ENCODE results near the gene N4BP3.
"Not testable (repeated sequence)": the region's sequence is repeated elsewhere in the genome, so short reads cannot be mapped to it uniquely, and the experiment has no call there.

Gene N4BP3

GRCh38 chr5:178123094-178123965 is 10.0 kb downstream of the N4BP3 start:
- no peak for DNase-seq (ENCODE audit: low spot score)

GRCh38 chr5:178123966-178124925 is 10.9 kb downstream of the N4BP3 start:
- DNase-seq (ENCODE audit: low spot score) = no peak

GRCh38 chr5:178125253-178125906 is 12.0 kb downstream of the N4BP3 start:
- DNase-seq (ENCODE audit: low spot score) = no peak

GRCh38 chr5:178126556-178126955 is 13.2 kb downstream of the N4BP3 start:
- DNase-seq (ENCODE audit: low spot score) = no peak

- DNase-seq (ENCODE audit: low spot score) = peak; percentile 52
Measured at GRCh38 chr5:178127300-178128009, 14.1 kb downstream of the N4BP3 start.

- DNase-seq (ENCODE audit: low spot score) = no peak
Measured at GRCh38 chr5:178129296-178129695, 16.0 kb downstream of the N4BP3 start.

GRCh38 chr5:178130234-178130575 is 16.9 kb downstream of the N4BP3 start:
- DNase-seq (ENCODE audit: low spot score) = not testable (repeated sequence)

- DNase-seq (ENCODE audit: low spot score) = peak; percentile 79
Measured at GRCh38 chr5:178130576-178131445, 17.5 kb downstream of the N4BP3 start, which contains the start of gene RMND5B. Gene RMND5B, plus strand, starts transcription at chr5:178131014. Its CDS starts 7,106 bp downstream, at chr5:178138120.

- DNase-seq (ENCODE audit: low spot score) = no peak
Measured at GRCh38 chr5:178131446-178131996, 18.2 kb downstream of the N4BP3 start.

GRCh38 chr5:178136990-178137389 is 23.7 kb downstream of the N4BP3 start:
- DNase-seq (ENCODE audit: low spot score) = no peak

GRCh38 chr5:178137991-178138390 is 24.7 kb downstream of the N4BP3 start:
- DNase-seq (ENCODE audit: low spot score) = no peak

GRCh38 chr5:178141550-178141949 is 28.2 kb downstream of the N4BP3 start:
- no peak for DNase-seq (ENCODE audit: low spot score)

- no peak for DNase-seq (ENCODE audit: low spot score)
Measured at GRCh38 chr5:178142642-178143041, 29.3 kb downstream of the N4BP3 start.

GRCh38 chr5:178143246-178143645 is 29.9 kb downstream of the N4BP3 start:
- DNase-seq (ENCODE audit: low spot score) = no peak

- no peak for DNase-seq (ENCODE audit: low spot score)
Measured at GRCh38 chr5:178143901-178144300, 30.6 kb downstream of the N4BP3 start.

- DNase-seq (ENCODE audit: low spot score) = peak; percentile 63
Measured at GRCh38 chr5:178145965-178146820, 32.9 kb downstream of the N4BP3 start.

- DNase-seq (ENCODE audit: low spot score) = no peak
Measured at GRCh38 chr5:178147406-178147805, 34.1 kb downstream of the N4BP3 start.

GRCh38 chr5:178149199-178149932 is 36.0 kb downstream of the N4BP3 start:
- no peak for DNase-seq (ENCODE audit: low spot score)
